Activated T-helper 1 cell treated with anti-CD3 and anti-CD28 coated beads, Interleukin-12 subunit alpha, Interleukin-12 subunit beta, Interleukin-2, Interleukin-4 antibody, amounts not matched to agents 30 ng/mL and 10 ng/mL and 1 ng/mL, durations not matched to agents 14 hours and 24 hours and 36 hours (primary cell): ENCODE results near the gene FBXW4. TPM values are rescaled to one million over a fixed set of nuclear protein-coding genes. Genes with fewer than 3 reads are reported as not detected.

Experiments used
- DNase-seq: peaks from one replicate; pipeline ENCODE4 v3.0.0; 2021; ENCODE audit warnings: low spot score
- H3K27ac Mint-ChIP-seq: one replicate; pipeline ENCODE4 v1.8.0; 2021; ENCODE audit warnings: mild to moderate bottlenecking, mixed read lengths
- H3K27me3 Mint-ChIP-seq: one replicate; pipeline ENCODE4 v1.8.0; 2022; ENCODE audit warnings: mild to moderate bottlenecking, moderate library complexity, mixed read lengths; ENCODE audit not compliant: insufficient read depth
- H3K36me3 Mint-ChIP-seq: one replicate; pipeline ENCODE4 v1.8.0; 2021; ENCODE audit warnings: low read depth, mixed read lengths
- H3K4me1 Mint-ChIP-seq: one replicate; pipeline ENCODE4 v1.8.0; 2021; ENCODE audit warnings: low read depth, mixed read lengths
- H3K4me3 Mint-ChIP-seq: one replicate; pipeline ENCODE4 v1.8.0; 2021; ENCODE audit warnings: mild to moderate bottlenecking, moderate library complexity, mixed read lengths
- H3K9me3 Mint-ChIP-seq: one replicate; pipeline ENCODE4 v1.8.0; 2021; ENCODE audit warnings: mixed read lengths
- intact Hi-C: fragments of 100-400 bp; cut with micrococcal nuclease; formaldehyde crosslinking; loops from one replicate; pipeline ENCODE4 v1.15.1; 2024
- total RNA-seq: library from RNA; stranded (reverse); gene quantifications from 2 replicates; pipeline ENCODE4 v1.2.3, GENCODE V29; 2022

FBXW4 gene
- total RNA-seq, 1 donor from 2014 or later = 29.2 TPM

GRCh38 chr10:101561068-101561915, 133.7 kb downstream of the FBXW4 start:
- DNase-seq = no peak
- peaks cover 25% of the 10 kb centered on the region for H3K27me3 Mint-ChIP-seq
- H3K27ac Mint-ChIP-seq = no peak overlapping the region
- intact Hi-C loops = no loop called here
- no peak overlapping the region for H3K4me3 Mint-ChIP-seq
- H3K36me3 Mint-ChIP-seq = no peaks in the 10 kb centered on the region
- no peaks in the 10 kb centered on the region for H3K9me3 Mint-ChIP-seq
- peaks cover 15% of the 10 kb centered on the region for H3K4me1 Mint-ChIP-seq

Other genes with a start within 250 kb of the FBXW4 start
- 32.4 and 33.5 TPM in 2 replicates for gene POLL, start 106.9 kb downstream of the FBXW4 start, total RNA-seq
- 3.6 and 4.8 TPM in 2 replicates for gene DPCD, start 106.8 kb downstream of the FBXW4 start, total RNA-seq
- not detected in 2 replicates for gene FGF8, start 80.9 kb upstream of the FBXW4 start, total RNA-seq
- 149 and 151 TPM in 2 replicates for gene NPM3, start 88.3 kb upstream of the FBXW4 start, total RNA-seq
- 113 and 117 TPM in 2 replicates for gene OGA, start 123.3 kb upstream of the FBXW4 start, total RNA-seq
- 1.4 and 2.5 TPM in 2 replicates for gene KCNIP2, start 148.6 kb upstream of the FBXW4 start, total RNA-seq